H1 (cell line): Measurements from ENCODE around the gene GNB5.

Source experiments
- ATF2 ChIP-seq: IDR thresholded peaks from 2 replicates; pipeline ENCODE4 v1.6.1; 2012; ENCODE audit warnings: low read length, inconsistent platforms
- ATF3 ChIP-seq: IDR thresholded peaks from 2 replicates; pipeline ENCODE4 v1.6.1; 2011; ENCODE audit warnings: low read depth, mild to moderate bottlenecking, low read length; ENCODE audit not compliant: insufficient read depth
- EP300 ChIP-seq, 2 experiments: IDR thresholded peaks; 1 replicate in 1 of 2; 2 replicates in 1 of 2; pipeline ENCODE4 v1.6.1; 2011 to 2012; ENCODE audit warnings: low read depth in 2 of 2, low read length in 2 of 2, mild to moderate bottlenecking in 2 of 2, borderline replicate concordance in 1 of 2, inconsistent platforms in 1 of 2, moderate library complexity in 1 of 2
- NRF1 ChIP-seq: IDR thresholded peaks from 2 replicates; pipeline ENCODE4 v1.6.1; 2011; ENCODE audit warnings: mild to moderate bottlenecking, low read depth, low read length, improper control_type of control experiment
- POLR2A ChIP-seq, 2 experiments: IDR thresholded peaks; 1 replicate in 1 of 2; 2 replicates in 1 of 2; pipeline ENCODE4 v1.6.1; 2011; ENCODE audit warnings: low read depth in 2 of 2, low read length in 2 of 2, mild to moderate bottlenecking in 2 of 2; ENCODE audit errors: control extremely low read depth in 1 of 2
- POLR2AphosphoS5 ChIP-seq: IDR thresholded peaks from 2 replicates; pipeline ENCODE4 v1.6.1; 2011; ENCODE audit warnings: low read depth, low read length
- RAD21 ChIP-seq, 2 experiments: IDR thresholded peaks in 1 of 2; conservative IDR thresholded peaks in 1 of 2; 2 replicates each; pipeline ENCODE4 v1.6.1; 2011; ENCODE audit warnings: low read depth in 2 of 2, low read length in 2 of 2, improper control_type of control experiment in 1 of 2, inconsistent platforms in 1 of 2, mild to moderate bottlenecking in 1 of 2, moderate library complexity in 1 of 2
- YY1 ChIP-seq: IDR thresholded peaks from 2 replicates; pipeline ENCODE4 v1.6.1; 2011; ENCODE audit warnings: low read depth, mild to moderate bottlenecking, low read length
- ZNF274 ChIP-seq: IDR thresholded peaks from 2 replicates; pipeline ENCODE4 v1.7.0; 2012; ENCODE audit warnings: low read length, borderline replicate concordance; ENCODE audit errors: extremely low read depth
- TF ChIP-seq, protein P1 (sequence below), 3 experiments: IDR thresholded peaks; 1 replicate in 2 of 3; 2 replicates in 1 of 3; pipeline versions ENCODE4 v1.5.1 to v1.6.1; 2011; ENCODE audit warnings: low read length in 3 of 3, mild to moderate bottlenecking in 3 of 3, inconsistent platforms in 2 of 3, low read depth in 1 of 3, moderate library complexity in 1 of 3; ENCODE audit not compliant: insufficient read depth in 1 of 3; ENCODE audit errors: control extremely low read depth in 1 of 3

DNA sequence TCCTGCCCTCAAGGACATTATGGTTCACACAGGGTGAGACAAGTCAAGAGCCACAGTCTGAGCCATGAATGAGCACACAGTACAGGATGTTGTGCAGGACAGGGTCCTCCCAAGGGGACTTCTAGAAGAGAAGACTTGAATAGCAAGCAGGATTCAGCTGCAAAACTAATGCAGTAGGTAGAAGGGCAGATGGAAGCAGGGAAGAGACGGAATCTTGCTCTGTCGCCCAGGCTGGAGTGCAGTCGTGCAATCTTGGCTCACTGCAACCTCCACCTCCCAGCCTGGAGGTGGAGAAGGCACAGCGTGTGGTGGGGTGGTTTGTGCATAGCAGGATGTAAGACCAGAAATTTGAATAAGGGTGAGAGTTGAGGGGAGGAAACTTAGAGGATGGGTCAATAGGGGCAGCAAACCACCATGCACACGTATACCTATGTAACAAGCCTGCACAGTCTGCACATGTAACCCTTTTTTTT lies 86.6 kb downstream of the GNB5 start:
- no peak for TF ChIP-seq EP300 (IDR thresholded peaks at IDR 0.05; ENCODE audit: borderline replicate concordance in 1 of 2, low read depth in 2 of 2, low read length in 2 of 2)
- TF ChIP-seq, protein P1, sequence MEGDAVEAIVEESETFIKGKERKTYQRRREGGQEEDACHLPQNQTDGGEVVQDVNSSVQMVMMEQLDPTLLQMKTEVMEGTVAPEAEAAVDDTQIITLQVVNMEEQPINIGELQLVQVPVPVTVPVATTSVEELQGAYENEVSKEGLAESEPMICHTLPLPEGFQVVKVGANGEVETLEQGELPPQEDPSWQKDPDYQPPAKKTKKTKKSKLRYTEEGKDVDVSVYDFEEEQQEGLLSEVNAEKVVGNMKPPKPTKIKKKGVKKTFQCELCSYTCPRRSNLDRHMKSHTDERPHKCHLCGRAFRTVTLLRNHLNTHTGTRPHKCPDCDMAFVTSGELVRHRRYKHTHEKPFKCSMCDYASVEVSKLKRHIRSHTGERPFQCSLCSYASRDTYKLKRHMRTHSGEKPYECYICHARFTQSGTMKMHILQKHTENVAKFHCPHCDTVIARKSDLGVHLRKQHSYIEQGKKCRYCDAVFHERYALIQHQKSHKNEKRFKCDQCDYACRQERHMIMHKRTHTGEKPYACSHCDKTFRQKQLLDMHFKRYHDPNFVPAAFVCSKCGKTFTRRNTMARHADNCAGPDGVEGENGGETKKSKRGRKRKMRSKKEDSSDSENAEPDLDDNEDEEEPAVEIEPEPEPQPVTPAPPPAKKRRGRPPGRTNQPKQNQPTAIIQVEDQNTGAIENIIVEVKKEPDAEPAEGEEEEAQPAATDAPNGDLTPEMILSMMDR (IDR thresholded peaks at IDR 0.05; ENCODE audit: control extremely low read depth in 1 of 3, insufficient read depth in 1 of 3, low read depth in 1 of 3, low read length in 3 of 3), result no peak
- no peak for TF ChIP-seq ATF3
- no peak for TF ChIP-seq POLR2AphosphoS5
- TF ChIP-seq ATF2, result no peak
- TF ChIP-seq POLR2A (IDR thresholded peaks at IDR 0.05; ENCODE audit: control extremely low read depth in 1 of 2, low read depth in 2 of 2, low read length in 2 of 2), result no peak
- TF ChIP-seq NRF1, result no peak
- TF ChIP-seq ZNF274, result no peak
- TF ChIP-seq YY1, result no peak
- TF ChIP-seq RAD21 (IDR thresholded peaks at IDR 0.05 in 1 of 2, conservative IDR thresholded peaks at IDR 0.05 in 1 of 2; ENCODE audit: low read depth in 2 of 2, low read length in 2 of 2), result no peak
